Measurements from ENCODE around the gene BAX. TPM values are rescaled to one million over a fixed set of nuclear protein-coding genes. Genes with fewer than 3 reads are reported as not detected.
A peak's percentile ranks its signal among the peaks of the same experiment; 100 is the strongest.

Gene BAX
- total RNA-seq, 1 donor from 2014 or later: 286 TPM

DNA sequence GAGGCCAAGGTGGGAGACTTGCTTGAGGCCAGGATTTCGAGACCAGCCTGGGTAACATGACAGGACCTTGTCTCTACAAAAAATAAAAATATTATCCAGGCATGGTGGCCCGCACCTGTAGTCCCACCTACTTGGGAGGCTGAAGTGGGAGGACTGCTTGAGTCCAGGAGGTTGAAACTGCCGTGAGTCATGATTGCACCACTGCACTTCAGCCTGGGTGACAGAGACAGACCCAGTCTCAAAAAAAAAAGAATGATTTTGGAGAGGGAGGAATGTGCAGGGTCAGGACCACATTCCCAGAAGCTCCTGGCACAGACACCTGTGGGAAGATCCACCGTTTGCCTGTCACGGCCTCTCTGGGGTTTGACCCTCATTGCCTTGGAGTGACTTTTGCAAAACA is 9.3 kb upstream of the BAX start:
- DNase-seq (ENCODE audit: low spot score): no peak
- TF ChIP-seq, protein P1, sequence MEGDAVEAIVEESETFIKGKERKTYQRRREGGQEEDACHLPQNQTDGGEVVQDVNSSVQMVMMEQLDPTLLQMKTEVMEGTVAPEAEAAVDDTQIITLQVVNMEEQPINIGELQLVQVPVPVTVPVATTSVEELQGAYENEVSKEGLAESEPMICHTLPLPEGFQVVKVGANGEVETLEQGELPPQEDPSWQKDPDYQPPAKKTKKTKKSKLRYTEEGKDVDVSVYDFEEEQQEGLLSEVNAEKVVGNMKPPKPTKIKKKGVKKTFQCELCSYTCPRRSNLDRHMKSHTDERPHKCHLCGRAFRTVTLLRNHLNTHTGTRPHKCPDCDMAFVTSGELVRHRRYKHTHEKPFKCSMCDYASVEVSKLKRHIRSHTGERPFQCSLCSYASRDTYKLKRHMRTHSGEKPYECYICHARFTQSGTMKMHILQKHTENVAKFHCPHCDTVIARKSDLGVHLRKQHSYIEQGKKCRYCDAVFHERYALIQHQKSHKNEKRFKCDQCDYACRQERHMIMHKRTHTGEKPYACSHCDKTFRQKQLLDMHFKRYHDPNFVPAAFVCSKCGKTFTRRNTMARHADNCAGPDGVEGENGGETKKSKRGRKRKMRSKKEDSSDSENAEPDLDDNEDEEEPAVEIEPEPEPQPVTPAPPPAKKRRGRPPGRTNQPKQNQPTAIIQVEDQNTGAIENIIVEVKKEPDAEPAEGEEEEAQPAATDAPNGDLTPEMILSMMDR (IDR thresholded peaks at IDR 0.05; ENCODE audit: unreplicated experiment): no peak
- Mint-ChIP-seq H3K4me3 (ENCODE audit: unreplicated experiment) (no peak overlapping the region), H3K9me3 (ENCODE audit: unreplicated experiment) (peaks cover 4% of the 10 kb centered on the region), H3K36me3 (ENCODE audit: low read depth, unreplicated experiment) (peaks cover 7% of the 10 kb centered on the region), H3K4me1 (ENCODE audit: unreplicated experiment) (peaks cover 9% of the 10 kb centered on the region), H3K27me3 (ENCODE audit: unreplicated experiment) (peaks cover 9% of the 10 kb centered on the region), H3K27ac (ENCODE audit: unreplicated experiment) (no peak overlapping the region)

DNA sequence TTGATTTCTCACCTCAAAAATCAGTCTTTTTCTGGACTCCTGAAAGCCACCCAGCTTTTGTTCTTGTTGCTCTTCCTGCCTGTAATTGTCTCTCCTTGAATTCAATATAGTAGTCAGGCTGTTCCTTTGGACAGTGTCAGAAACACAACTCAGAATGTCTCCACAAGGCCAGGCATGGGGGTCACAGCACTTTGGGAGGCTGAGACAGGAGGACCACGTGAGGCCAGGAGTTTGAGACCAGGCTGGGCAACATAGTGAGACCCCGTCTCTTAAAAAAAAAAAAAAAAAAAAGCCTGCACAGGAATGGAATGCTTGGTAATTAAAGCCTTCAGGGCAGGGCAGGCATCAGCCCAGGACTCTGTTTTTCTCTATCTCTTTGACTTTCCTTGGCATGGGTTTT is 8.9 kb upstream of the BAX start:
- Mint-ChIP-seq H3K36me3 (ENCODE audit: low read depth, unreplicated experiment) (peaks cover 7% of the 10 kb centered on the region), H3K9me3 (ENCODE audit: unreplicated experiment) (peaks cover 4% of the 10 kb centered on the region), H3K27me3 (ENCODE audit: unreplicated experiment) (peaks cover 9% of the 10 kb centered on the region), H3K4me1 (ENCODE audit: unreplicated experiment) (peaks cover 9% of the 10 kb centered on the region), H3K4me3 (ENCODE audit: unreplicated experiment) (no peak overlapping the region), H3K27ac (ENCODE audit: unreplicated experiment) (no peak overlapping the region)
- DNase-seq (ENCODE audit: low spot score): no peak
- TF ChIP-seq, protein P1 (IDR thresholded peaks at IDR 0.05; ENCODE audit: unreplicated experiment): no peak

GRCh38 chr19:48946463-48947257 is 8.0 kb upstream of the BAX start:
- Mint-ChIP-seq H3K4me1 (ENCODE audit: unreplicated experiment) (peaks cover 11% of the 10 kb centered on the region), H3K27ac (ENCODE audit: unreplicated experiment) (no peak overlapping the region), H3K9me3 (ENCODE audit: unreplicated experiment) (peaks cover 4% of the 10 kb centered on the region), H3K27me3 (ENCODE audit: unreplicated experiment) (peaks cover 8% of the 10 kb centered on the region), H3K4me3 (ENCODE audit: unreplicated experiment) (no peak overlapping the region), H3K36me3 (ENCODE audit: low read depth, unreplicated experiment) (peaks cover 7% of the 10 kb centered on the region)
- DNase-seq (ENCODE audit: low spot score): no peak
- TF ChIP-seq, protein P1 (IDR thresholded peaks at IDR 0.05; ENCODE audit: unreplicated experiment): no peak

DNA sequence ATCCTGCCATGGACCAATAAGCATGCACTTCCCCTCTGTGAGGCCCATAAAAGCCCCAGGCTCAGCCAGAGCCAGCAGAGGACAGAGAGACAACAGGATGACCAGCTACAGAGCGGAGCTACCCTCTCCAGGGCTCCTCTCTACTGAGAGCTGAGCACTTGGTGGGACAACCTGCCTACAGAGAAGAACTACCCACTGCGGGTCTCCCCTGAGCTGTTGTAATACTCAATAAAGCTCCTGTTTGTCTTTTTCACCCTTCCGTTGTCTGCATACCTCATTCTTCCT is 7.5 kb upstream of the BAX start:
- Mint-ChIP-seq H3K4me3 (ENCODE audit: unreplicated experiment) (no peak overlapping the region), H3K27me3 (ENCODE audit: unreplicated experiment) (peaks cover 8% of the 10 kb centered on the region), H3K27ac (ENCODE audit: unreplicated experiment) (no peak overlapping the region), H3K9me3 (ENCODE audit: unreplicated experiment) (peaks cover 4% of the 10 kb centered on the region), H3K36me3 (ENCODE audit: low read depth, unreplicated experiment) (peaks cover 7% of the 10 kb centered on the region), H3K4me1 (ENCODE audit: unreplicated experiment) (peaks cover 13% of the 10 kb centered on the region)
- no peak for DNase-seq (ENCODE audit: low spot score)
- TF ChIP-seq, protein P1 (IDR thresholded peaks at IDR 0.05; ENCODE audit: unreplicated experiment): no peak

GRCh38 chr19:48950159-48950558 is 4.5 kb upstream of the BAX start:
- peaks cover 8% of the 10 kb centered on the region for H3K27me3 Mint-ChIP-seq (ENCODE audit: unreplicated experiment)
- TF ChIP-seq, protein P1 (IDR thresholded peaks at IDR 0.05; ENCODE audit: unreplicated experiment): no peak
- H3K4me1 Mint-ChIP-seq (ENCODE audit: unreplicated experiment): peaks cover 17% of the 10 kb centered on the region
- no peak for DNase-seq (ENCODE audit: low spot score)
- H3K27ac Mint-ChIP-seq (ENCODE audit: unreplicated experiment): peak overlapping the region; percentile 93
- H3K36me3 Mint-ChIP-seq (ENCODE audit: low read depth, unreplicated experiment): peaks cover 7% of the 10 kb centered on the region
- H3K9me3 Mint-ChIP-seq (ENCODE audit: unreplicated experiment): peaks cover 4% of the 10 kb centered on the region
- H3K4me3 Mint-ChIP-seq (ENCODE audit: unreplicated experiment): no peak overlapping the region
